GM21825 (cell line): Measurements from ENCODE around the gene IRGQ.
"Not testable (repeated sequence)": the region's sequence is repeated elsewhere in the genome, so short reads cannot be mapped to it uniquely, and the experiment has no call there.

Source experiments
- ATAC-seq: cut with Tn5 transposase; IDR thresholded peaks from one replicate; pipeline ENCODE4 v1.9.1; 2021; ENCODE audit warnings: mild to moderate bottlenecking, moderate library complexity; ENCODE audit not compliant: unreplicated experiment

Gene IRGQ

DNA sequence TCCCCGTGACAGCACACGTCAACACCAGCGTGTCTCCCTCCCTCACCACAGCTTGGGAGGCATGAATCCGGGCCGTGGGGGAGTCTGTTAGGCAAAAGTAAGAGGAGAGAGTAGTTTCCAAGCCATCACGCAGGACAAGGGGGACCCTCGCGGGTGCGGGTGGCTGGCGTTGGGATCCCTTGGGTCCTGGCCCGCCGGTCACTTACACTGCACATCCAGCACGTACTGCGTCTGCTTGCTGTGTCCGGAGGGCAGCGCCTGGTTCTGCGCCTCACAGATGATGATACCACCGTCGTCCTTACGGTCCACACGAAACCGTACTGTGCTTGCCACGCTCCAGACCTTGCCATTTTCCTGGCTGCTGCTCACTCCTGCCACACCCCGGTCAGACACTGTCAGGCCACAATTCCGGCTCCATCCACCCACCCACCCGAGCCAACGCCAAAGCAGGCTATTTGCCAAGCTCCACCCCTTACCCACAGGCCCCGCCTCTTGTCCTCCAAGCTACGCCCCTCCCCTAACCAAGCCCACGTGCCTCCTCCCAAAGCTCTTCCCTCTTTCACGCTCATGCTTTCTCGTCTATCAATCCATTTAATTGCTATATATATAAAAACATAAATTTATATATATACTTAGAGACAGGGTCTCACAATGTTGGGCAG, 30.1 kb upstream of the IRGQ start:
- ATAC-seq, result no peak

GRCh38 chr19:43624933-43625332, 29.0 kb upstream of the IRGQ start:
- no peak for ATAC-seq

GRCh38 chr19:43623889-43624670, 28.1 kb upstream of the IRGQ start:
- ATAC-seq, result no peak

DNA sequence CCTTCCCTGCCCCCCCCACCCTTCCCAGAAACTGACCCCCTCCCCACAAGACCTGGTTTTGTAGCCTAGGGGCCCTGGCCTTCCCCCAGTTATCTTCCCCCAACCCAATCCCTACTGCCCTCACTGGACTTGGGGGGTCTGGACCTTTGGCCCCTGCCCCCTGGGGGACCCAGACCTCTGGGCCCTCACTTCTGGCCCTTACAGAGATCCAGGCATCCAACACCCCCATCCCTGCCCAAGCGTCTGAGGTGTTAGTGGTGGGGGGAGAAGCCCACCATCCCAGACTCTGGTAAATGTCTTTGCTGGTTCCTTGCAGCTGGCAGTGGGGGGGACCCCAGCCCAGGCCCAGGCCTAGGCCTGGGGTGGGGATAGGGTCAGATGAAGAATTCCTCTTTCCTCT, 27.0 kb upstream of the IRGQ start:
- no peak for ATAC-seq

GRCh38 chr19:43622070-43622469, 26.1 kb upstream of the IRGQ start:
- no peak for ATAC-seq

GRCh38 chr19:43620061-43621001, 24.4 kb upstream of the IRGQ start:
- no peak for ATAC-seq

- peak; percentile 72 for ATAC-seq
These were observed 23.5 kb upstream of the IRGQ start, which contains the start of gene ZNF428 for GRCh38 chr19:43619262-43620060. TSS of gene ZNF428 (minus strand) at chr19:43619629. CDS start at chr19:43614304, 5,325 bp downstream.

DNA sequence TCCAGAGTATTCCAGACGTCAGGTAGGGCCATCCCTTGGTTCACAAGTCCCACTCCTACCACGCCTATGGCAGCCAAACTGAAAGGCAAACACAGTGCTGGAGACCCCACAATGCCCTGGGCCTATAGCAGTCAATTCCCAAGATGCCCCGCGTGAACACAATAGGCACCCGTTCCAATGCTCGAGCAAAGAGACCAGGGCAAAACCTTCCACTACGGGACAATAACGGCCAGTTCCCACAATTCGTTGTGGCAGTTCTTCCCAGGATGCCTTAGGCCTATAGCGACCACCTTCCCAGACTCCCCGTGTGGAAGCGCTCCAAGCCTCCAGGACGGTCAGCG, 23.0 kb upstream of the IRGQ start:
- peak; percentile 19 for ATAC-seq

- no peak for ATAC-seq
These were observed 21.0 kb upstream of the IRGQ start for GRCh38 chr19:43616954-43617353.

DNA sequence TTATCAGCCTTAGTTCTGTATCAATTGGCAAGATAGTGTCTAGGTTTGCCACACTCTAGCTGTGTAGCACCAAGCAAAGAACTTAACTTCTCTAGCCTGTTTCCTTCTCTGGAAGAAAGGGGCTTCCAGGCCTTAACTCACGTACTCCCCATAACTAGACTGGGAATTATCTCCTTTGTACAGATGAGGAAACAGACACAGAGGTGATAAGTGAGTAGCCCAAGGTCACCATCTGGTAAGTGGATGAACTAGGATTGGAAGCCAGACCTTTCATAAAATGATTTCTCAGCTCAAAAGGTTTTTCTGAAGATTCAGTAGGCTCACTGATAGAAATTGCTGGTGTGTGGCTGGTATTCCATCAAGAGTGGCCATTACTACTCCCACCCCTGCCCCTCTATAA, 20.4 kb upstream of the IRGQ start:
- ATAC-seq, result no peak

DNA sequence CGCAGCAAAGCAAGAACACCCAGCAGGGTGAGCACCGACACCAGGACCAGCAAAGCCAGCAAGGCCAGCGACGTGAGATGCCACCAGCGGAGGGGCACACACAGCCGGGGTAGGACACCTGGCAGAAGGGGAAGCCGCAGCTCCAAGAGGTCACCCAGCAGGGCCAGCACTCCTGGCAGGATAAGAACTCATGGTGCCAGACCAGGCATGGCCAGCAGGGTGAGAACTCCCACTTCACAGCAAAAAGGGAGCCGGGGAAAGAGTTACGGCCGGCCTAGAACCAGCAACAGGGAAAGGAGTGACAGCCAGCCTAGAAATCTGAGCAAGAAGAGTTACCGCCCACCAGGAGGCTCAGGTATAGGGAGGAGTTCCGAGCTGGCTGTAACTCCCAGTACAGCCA, 16.4 kb upstream of the IRGQ start:
- no peak for ATAC-seq

- ATAC-seq, result no peak
These were observed 15.9 kb upstream of the IRGQ start, which contains the start of gene SRRM5 for GRCh38 chr19:43611788-43612187. TSS of gene SRRM5 (plus strand) at chr19:43612088. CDS start at chr19:43612122, 34 bp downstream.

- ATAC-seq, result no peak
These were observed 14.6 kb upstream of the IRGQ start for GRCh38 chr19:43610493-43610892.

GRCh38 chr19:43609872-43610271, 13.9 kb upstream of the IRGQ start:
- ATAC-seq, result no peak

DNA sequence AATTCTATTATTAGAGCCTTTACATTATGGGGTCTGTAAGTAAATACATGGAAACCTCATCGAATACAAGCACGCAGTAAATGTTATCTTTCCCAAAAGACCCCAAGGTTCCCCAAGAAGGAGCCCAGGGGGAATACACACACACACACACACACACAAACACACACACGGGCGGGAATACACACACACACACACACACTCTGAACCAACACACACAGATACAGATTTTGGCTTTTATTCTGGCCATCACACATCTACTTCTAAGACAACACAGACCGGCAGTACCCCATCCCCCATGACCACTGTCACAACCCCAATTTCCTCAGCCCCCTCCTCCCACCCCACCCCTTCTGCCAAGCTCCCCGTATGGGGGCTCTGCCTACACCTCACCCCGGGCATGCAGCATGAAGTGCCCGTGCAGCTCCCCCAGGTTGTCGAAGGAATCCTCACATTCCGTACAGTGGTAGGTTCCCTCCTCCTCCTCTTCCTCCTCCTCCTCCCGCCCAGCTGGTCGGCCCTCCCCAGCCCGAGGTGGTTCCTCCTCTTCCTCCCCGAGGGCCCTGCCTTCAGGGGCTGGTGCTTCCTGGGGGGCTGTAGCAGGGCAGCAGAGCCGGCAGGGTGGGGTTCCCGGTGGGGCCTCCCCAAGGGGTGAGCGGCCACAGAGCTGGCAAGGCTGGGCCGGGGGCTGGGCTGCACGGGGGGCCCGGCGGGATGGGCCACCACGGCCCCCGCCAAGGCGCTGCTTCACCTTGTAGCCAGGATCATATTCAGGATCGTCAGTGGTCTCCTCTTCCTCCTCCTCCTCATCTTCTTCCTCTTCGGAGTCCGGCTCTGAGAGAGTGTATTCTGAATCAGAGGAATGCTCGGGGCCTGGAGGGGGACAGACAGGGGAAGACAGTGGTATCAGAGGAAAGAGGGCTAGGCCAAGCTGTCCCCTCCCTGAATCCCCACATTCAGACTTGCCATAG, 11.6 kb upstream of the IRGQ start:
- ATAC-seq, result no peak

DNA sequence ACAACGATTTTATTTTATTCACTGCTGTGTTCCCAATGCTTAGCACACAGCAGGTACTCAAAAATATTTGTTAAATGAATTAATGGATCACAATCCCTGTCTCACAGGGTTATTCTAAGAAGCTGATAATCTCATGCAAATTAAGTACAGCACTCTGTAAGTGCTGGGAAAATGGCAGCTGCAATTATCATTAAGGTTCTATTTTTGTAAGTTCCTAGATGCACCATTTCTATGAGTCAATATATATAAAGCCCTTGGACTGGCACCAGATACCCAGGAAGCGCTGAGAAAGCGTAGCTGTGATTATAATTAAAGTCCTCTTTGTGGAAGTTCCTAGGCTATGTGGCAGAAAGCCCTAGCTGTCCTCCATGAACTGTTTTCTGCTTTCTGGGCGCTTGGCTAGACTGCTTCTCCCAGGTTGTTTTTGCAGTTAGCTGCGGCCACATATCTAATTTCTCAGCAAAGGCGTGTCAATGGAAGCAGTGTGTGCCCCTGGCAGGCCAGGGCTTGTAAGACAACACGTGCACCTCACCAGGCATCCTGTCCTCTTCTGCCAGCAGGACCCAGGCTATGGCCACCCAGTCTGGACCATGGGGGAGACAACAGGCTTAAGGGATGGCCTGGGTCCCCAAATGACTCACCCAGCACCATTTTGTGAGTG, 10.8 kb upstream of the IRGQ start:
- no peak for ATAC-seq

DNA sequence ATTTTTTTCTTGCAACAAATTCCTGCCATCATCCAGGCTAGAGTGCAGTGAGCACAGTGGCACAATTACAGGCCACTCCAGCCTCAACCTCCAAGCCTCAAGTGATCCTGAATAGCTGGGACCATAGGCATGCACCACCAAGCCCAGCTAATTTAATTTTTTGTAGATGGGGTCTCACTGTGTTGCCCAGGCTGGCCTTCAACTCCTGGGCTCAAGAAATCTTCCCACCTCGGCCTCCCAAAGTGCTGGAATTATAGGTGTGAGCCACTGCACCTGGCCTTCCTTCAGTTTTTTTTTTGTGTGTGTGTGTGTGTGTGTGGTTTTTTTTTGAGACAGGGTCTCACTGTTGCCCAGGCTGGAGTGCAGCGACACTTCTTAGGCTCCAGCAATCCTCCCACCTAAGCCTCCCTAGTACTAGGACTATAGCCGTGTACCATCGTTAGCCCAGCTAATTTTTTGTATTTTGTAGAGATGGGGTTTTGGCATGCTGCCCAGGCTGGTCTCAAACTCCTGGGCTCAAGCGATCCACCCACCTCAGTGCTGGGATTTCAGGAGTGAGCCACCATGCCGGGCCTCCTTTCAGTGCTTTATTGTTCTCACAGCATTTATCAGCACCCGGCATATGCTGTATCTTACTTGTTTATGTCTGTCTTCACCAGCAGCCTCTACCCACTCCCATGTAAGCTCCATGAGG, 10.1 kb upstream of the IRGQ start:
- no peak for ATAC-seq

DNA sequence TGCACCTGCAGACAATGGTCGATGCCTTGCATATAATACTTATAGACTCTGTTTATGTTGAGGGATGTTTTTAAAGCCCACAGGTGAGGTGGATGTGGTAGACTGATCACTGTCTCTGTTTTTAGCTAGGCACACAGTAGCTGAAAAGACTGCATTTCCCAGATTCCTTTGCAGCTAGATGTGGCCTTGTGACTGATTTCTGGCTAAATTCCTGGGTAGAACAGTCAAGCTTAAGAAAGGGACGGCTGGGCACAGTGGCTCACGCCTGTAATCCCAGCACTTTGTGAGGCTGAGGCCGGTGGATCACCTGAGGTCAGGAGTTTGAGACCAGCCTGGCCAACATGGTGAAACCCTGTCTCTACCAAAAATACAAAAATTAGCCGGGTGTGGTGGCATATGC, 4.4 kb upstream of the IRGQ start:
- ATAC-seq, result not testable (repeated sequence)
